ENCODE results near the gene GCAT. TPM values are rescaled to one million over a fixed set of nuclear protein-coding genes. Genes with fewer than 3 reads are reported as not detected.

The GCAT gene
- 42.7 TPM for total RNA-seq
- long read RNA-seq, transcript GCAT-201 (9 exons, 1,497 nt), result major isoform, 104 of 134 reads
- long read RNA-seq, partial matches to known transcripts, result 14 of 134 reads
- long read RNA-seq, other reads (novel, unspliced or antisense), result 15 of 134 reads

- peak within 1 kb of the TSS; percentile 93 for H3K27ac ChIP-seq (replicated peaks)
- H3K36me3 ChIP-seq, result no peaks in the 10 kb centered on the region
- H3K4me3 ChIP-seq, result peak within 1 kb of the TSS; percentile 79
- peak; percentile 97 for DNase-seq
- H3K27me3 ChIP-seq (ENCODE audit: low read depth), result no peaks in the 10 kb centered on the region
- no peaks in the 10 kb centered on the region for H3K9me3 ChIP-seq (replicated peaks)
- no peak for TF ChIP-seq CTCF (IDR thresholded peaks at IDR 0.05; ENCODE audit: borderline replicate concordance)
- intact Hi-C loops (cut with micrococcal nuclease), result no loop called here
- peaks cover 55% of the 10 kb centered on the region for H3K4me1 ChIP-seq
Observed at GRCh38 chr22:37807410-37808293, at the start of gene GCAT. GCAT (plus strand) TSS chr22:37807934; CDS start chr22:37807968, 34 bp downstream.

DNA sequence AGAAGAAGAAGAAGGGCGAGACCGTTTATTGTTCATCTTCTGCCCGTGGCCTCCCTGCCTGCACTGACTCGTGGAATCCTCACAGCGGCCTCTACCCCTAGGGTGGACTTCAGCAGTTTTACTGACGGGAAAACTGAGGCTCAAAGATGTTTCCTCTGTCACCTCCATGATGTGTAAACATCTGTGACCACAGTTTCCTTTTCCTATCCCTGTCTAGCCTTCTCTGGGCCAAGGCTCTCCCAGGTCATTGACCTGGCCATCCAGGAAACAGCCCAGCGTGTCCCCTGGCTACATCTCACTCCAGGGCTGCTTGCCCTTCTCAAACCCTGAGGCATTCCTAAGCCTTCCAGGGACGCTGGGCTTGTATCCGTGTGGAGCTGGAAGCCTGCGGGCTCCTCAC is 49.0 kb upstream of the GCAT start:
- no peak for DNase-seq
- intact Hi-C loops (cut with micrococcal nuclease), result no loop called here
- peak overlapping the region; percentile 36 for H3K27ac ChIP-seq (replicated peaks)
- H3K27me3 ChIP-seq (ENCODE audit: low read depth), result no peaks in the 10 kb centered on the region
- TF ChIP-seq CTCF (IDR thresholded peaks at IDR 0.05; ENCODE audit: borderline replicate concordance), result no peak
- H3K4me1 ChIP-seq, result peaks cover 32% of the 10 kb centered on the region
- H3K36me3 ChIP-seq, result peaks cover 88% of the 10 kb centered on the region
- H3K9me3 ChIP-seq (replicated peaks), result no peaks in the 10 kb centered on the region
- H3K4me3 ChIP-seq, result no peak overlapping the region

- H3K4me1 ChIP-seq, result peaks cover 28% of the 10 kb centered on the region
- DNase-seq, result no peak
- no peaks in the 10 kb centered on the region for H3K27me3 ChIP-seq (ENCODE audit: low read depth)
- peaks cover 93% of the 10 kb centered on the region for H3K36me3 ChIP-seq
- TF ChIP-seq CTCF (IDR thresholded peaks at IDR 0.05; ENCODE audit: borderline replicate concordance), result no peak
- intact Hi-C loops (cut with micrococcal nuclease), result no loop called here
- H3K9me3 ChIP-seq (replicated peaks), result no peaks in the 10 kb centered on the region
- peak overlapping the region; percentile 36 for H3K27ac ChIP-seq (replicated peaks)
- H3K4me3 ChIP-seq, result no peak overlapping the region
Observed at GRCh38 chr22:37759281-37759680, 48.5 kb upstream of the GCAT start.

GRCh38 chr22:37760152-37760551 is 47.6 kb upstream of the GCAT start:
- intact Hi-C loops (cut with micrococcal nuclease), result no loop called here
- Histone ChIP-seq H3K36me3 (peaks cover 89% of the 10 kb centered on the region), H3K27ac (replicated peaks) (no peak overlapping the region), H3K4me3 (no peak overlapping the region), H3K4me1 (peaks cover 28% of the 10 kb centered on the region), H3K9me3 (replicated peaks) (no peaks in the 10 kb centered on the region), H3K27me3 (ENCODE audit: low read depth) (no peaks in the 10 kb centered on the region)
- TF ChIP-seq CTCF (IDR thresholded peaks at IDR 0.05; ENCODE audit: borderline replicate concordance), result no peak
- no peak for DNase-seq

DNA sequence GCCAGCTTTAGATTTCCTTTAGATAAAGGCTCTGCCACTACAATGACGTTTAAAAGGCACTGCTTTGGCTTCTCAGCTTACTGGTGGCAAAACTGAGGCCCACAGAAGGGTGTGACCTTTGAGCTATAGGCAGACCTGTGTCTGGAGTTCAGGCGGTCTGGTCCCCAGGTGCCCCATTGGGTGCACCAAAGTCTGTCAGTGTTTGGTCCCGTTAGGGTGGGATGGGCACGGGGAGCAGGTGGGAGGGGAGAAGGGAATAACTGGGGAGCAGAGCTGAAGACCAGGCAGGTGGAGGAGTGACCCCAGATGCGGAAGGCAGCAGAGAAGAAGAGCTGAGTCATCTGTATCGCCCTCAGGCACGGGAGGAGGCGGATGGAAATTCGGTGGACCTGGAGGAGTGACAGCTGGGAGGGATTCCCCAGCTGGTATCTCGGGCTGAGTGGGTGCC is 45.3 kb upstream of the GCAT start:
- intact Hi-C loops (cut with micrococcal nuclease), result no loop called here
- no peak overlapping the region for H3K27ac ChIP-seq (replicated peaks)
- no peak for TF ChIP-seq CTCF (IDR thresholded peaks at IDR 0.05; ENCODE audit: borderline replicate concordance)

More for the DNA sequence above, 45.3 kb upstream of the GCAT start:
- no peak for DNase-seq
- H3K36me3 ChIP-seq, result peaks cover 84% of the 10 kb centered on the region
- H3K4me3 ChIP-seq, result no peak overlapping the region
- no peaks in the 10 kb centered on the region for H3K9me3 ChIP-seq (replicated peaks)
- H3K4me1 ChIP-seq, result peaks cover 35% of the 10 kb centered on the region
- no peaks in the 10 kb centered on the region for H3K27me3 ChIP-seq (ENCODE audit: low read depth)
